ENCODE measurements around the gene CLDND2.
A peak's percentile ranks its signal among the peaks of the same experiment; 100 is the strongest.

- peak in 1 of 2 donors; percentile 4 for TF ChIP-seq POLR2A (IDR thresholded peaks at IDR 0.05)
- peak in 3 of 4 experiments; percentile 14 to 29 (median 27) for TF ChIP-seq CTCF (IDR thresholded peaks at IDR 0.05)
- no peak for TF ChIP-seq EP300 (IDR thresholded peaks at IDR 0.05)
- TF ChIP-seq POLR2AphosphoS5 (IDR thresholded peaks at IDR 0.05) = no peak
These were observed 1.0 kb downstream of the CLDND2 start for GRCh38 chr19:51367565-51368365.
